Breast epithelium (tissue), 4 donors: Measurements from ENCODE around the gene GOLGB1. TPM values are rescaled to one million over a fixed set of nuclear protein-coding genes. Genes with fewer than 3 reads are reported as not detected.

ENCODE experiments used
- DNase-seq, 2 donors: peaks; one replicate each; pipeline ENCODE4 v3.0.0-alpha.2; 2019; ENCODE audit warnings: low spot score in 2 of 2
- H3K27ac ChIP-seq, 2 donors: fragments of 200-600 bp; sonication (generic) in 1 of 2; one replicate each; pipeline ENCODE4 v1.5.1; 2016 to 2019; ENCODE audit warnings: mild to moderate bottlenecking in 1 of 2
- H3K27me3 ChIP-seq, 2 donors: fragments of 200-600 bp; sonication (generic) in 1 of 2; one replicate each; pipeline versions ENCODE4 v1.5.1 to v1.6.0; 2017 to 2019; ENCODE audit warnings: control low read depth in 1 of 2, mild to moderate bottlenecking in 1 of 2
- H3K36me3 ChIP-seq: fragments of 200-600 bp; one replicate; pipeline ENCODE4 v1.5.1; 2019
- H3K4me1 ChIP-seq, 2 donors: fragments of 200-600 bp; sonication (generic); one replicate each; pipeline ENCODE4 v1.5.1; 2016 to 2019; ENCODE audit warnings: control low read depth in 1 of 2
- H3K4me3 ChIP-seq, 3 donors: fragments of 200-600 bp; sonication (generic); 1 replicate in 2 of 3; 2 replicates in 1 of 3; pipeline ENCODE4 v1.5.1; 2016 to 2019; ENCODE audit warnings: mild to moderate bottlenecking in 3 of 3, moderate library complexity in 2 of 3
- H3K9me3 ChIP-seq, 2 donors: fragments of 200-600 bp; sonication (generic) in 1 of 2; one replicate each; pipeline ENCODE4 v1.5.1; 2016 to 2019; ENCODE audit warnings: control low read depth in 1 of 2
- POLR2A ChIP-seq: fragments of 450-650 bp; IDR thresholded peaks from one replicate; pipeline ENCODE4 v1.6.1; 2016; ENCODE audit warnings: antibody characterized with exemption, mild to moderate bottlenecking, moderate library complexity
- POLR2AphosphoS5 ChIP-seq, 3 donors: sonication (generic); formaldehyde crosslinking; IDR thresholded peaks; one replicate each; pipeline ENCODE4 v1.6.1; 2017; ENCODE audit warnings: antibody characterized with exemption in 3 of 3
- intact Hi-C: fragments of 100-400 bp; cut with DNase I; formaldehyde crosslinking; loops from one replicate; pipeline ENCODE4 v1.15.1; 2023; ENCODE audit warnings: low total_unique reads
- total RNA-seq, 3 donors: library from RNA; depleted of rRNA; stranded (reverse); fragments of >200 nt; gene quantifications; one replicate each; pipeline ENCODE4 v1.1.0, GENCODE V29; 2016
- TF ChIP-seq, protein P1 (sequence below), 3 donors: fragments of 450-650 bp; IDR thresholded peaks; one replicate each; pipeline ENCODE4 v1.5.1; 2016 to 2017; ENCODE audit warnings: antibody characterized with exemption in 3 of 3, mild to moderate bottlenecking in 3 of 3, moderate library complexity in 3 of 3

GOLGB1 gene, protein sequence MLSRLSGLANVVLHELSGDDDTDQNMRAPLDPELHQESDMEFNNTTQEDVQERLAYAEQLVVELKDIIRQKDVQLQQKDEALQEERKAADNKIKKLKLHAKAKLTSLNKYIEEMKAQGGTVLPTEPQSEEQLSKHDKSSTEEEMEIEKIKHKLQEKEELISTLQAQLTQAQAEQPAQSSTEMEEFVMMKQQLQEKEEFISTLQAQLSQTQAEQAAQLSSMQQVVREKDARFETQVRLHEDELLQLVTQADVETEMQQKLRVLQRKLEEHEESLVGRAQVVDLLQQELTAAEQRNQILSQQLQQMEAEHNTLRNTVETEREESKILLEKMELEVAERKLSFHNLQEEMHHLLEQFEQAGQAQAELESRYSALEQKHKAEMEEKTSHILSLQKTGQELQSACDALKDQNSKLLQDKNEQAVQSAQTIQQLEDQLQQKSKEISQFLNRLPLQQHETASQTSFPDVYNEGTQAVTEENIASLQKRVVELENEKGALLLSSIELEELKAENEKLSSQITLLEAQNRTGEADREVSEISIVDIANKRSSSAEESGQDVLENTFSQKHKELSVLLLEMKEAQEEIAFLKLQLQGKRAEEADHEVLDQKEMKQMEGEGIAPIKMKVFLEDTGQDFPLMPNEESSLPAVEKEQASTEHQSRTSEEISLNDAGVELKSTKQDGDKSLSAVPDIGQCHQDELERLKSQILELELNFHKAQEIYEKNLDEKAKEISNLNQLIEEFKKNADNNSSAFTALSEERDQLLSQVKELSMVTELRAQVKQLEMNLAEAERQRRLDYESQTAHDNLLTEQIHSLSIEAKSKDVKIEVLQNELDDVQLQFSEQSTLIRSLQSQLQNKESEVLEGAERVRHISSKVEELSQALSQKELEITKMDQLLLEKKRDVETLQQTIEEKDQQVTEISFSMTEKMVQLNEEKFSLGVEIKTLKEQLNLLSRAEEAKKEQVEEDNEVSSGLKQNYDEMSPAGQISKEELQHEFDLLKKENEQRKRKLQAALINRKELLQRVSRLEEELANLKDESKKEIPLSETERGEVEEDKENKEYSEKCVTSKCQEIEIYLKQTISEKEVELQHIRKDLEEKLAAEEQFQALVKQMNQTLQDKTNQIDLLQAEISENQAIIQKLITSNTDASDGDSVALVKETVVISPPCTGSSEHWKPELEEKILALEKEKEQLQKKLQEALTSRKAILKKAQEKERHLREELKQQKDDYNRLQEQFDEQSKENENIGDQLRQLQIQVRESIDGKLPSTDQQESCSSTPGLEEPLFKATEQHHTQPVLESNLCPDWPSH (N-terminal part only)
- total RNA-seq, result 100 to 1,000 TPM in 1 of 3 donors, 10 to 100 TPM in 2; 95.4 to 106 (median 95.4) TPM

- Histone ChIP-seq H3K4me3 (peak within 1 kb of the TSS; percentile 75 to 89 (median 86)), H3K9me3 (no peaks in the 10 kb centered on the region), H3K4me1 (peaks cover 0 to 17% of the 10 kb centered on the region in 2 donors), H3K36me3 (no peaks in the 10 kb centered on the region), H3K27ac (peak within 1 kb of the TSS; percentile 98 to 99), H3K27me3 (no peaks in the 10 kb centered on the region)
- intact Hi-C loops, result loop anchor here (2.0 kb wide), 1 partner anchor 51 kb away; no protein-coding TSS in a partner anchor
- TF ChIP-seq POLR2AphosphoS5 (IDR thresholded peaks at IDR 0.05) (peak; percentile 98 to 100 (median 99)), POLR2A (peak; percentile 99)
- TF ChIP-seq, protein P1, sequence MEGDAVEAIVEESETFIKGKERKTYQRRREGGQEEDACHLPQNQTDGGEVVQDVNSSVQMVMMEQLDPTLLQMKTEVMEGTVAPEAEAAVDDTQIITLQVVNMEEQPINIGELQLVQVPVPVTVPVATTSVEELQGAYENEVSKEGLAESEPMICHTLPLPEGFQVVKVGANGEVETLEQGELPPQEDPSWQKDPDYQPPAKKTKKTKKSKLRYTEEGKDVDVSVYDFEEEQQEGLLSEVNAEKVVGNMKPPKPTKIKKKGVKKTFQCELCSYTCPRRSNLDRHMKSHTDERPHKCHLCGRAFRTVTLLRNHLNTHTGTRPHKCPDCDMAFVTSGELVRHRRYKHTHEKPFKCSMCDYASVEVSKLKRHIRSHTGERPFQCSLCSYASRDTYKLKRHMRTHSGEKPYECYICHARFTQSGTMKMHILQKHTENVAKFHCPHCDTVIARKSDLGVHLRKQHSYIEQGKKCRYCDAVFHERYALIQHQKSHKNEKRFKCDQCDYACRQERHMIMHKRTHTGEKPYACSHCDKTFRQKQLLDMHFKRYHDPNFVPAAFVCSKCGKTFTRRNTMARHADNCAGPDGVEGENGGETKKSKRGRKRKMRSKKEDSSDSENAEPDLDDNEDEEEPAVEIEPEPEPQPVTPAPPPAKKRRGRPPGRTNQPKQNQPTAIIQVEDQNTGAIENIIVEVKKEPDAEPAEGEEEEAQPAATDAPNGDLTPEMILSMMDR (IDR thresholded peaks at IDR 0.05), result peak; percentile 15 to 37 (median 23)
- peak; percentile 93 to 99 for DNase-seq
Observed at GRCh38 chr3:121749276-121750086, at the start of gene GOLGB1. Gene GOLGB1, minus strand, starts transcription at chr3:121749741. Its CDS starts 18,770 bp downstream, at chr3:121730971.

DNA sequence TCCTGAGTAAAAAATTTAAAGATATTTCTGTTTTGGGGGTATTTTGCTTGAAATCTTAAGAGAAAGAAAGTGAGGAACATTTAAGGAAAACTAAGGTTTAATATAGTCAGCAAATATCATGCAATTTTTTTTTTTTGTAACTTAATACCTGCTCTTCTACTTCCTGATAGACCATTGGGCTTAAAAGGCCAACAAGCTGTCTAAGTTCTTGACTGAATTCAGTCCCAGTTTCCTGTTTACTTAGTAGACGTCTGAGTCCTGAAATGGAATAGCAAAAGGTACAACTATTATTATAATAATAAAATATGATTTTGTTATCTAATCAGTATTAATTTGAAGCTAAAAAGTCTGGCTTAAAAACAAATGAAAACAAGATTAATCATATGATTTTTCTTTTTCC lies 47.4 kb upstream of the GOLGB1 start:
- H3K27ac ChIP-seq, result no peak overlapping the region
- TF ChIP-seq POLR2A, result no peak
- TF ChIP-seq, protein P1 (IDR thresholded peaks at IDR 0.05), result no peak
- TF ChIP-seq POLR2AphosphoS5 (IDR thresholded peaks at IDR 0.05), result no peak
- H3K4me3 ChIP-seq, result no peak overlapping the region
- H3K9me3 ChIP-seq, result no peaks in the 10 kb centered on the region
- H3K4me1 ChIP-seq, result no peaks in the 10 kb centered on the region
- no peak for DNase-seq
- H3K36me3 ChIP-seq, result peaks cover 5% of the 10 kb centered on the region
- intact Hi-C loops, result no loop called here
- H3K27me3 ChIP-seq, result no peaks in the 10 kb centered on the region

- Histone ChIP-seq H3K36me3 (peaks cover 5% of the 10 kb centered on the region), H3K4me3 (no peak overlapping the region), H3K9me3 (no peaks in the 10 kb centered on the region), H3K4me1 (no peaks in the 10 kb centered on the region), H3K27me3 (no peaks in the 10 kb centered on the region), H3K27ac (no peak overlapping the region)
- no peak for DNase-seq
- intact Hi-C loops, result no loop called here
- TF ChIP-seq, protein P1 (IDR thresholded peaks at IDR 0.05), result no peak
- TF ChIP-seq POLR2AphosphoS5 (IDR thresholded peaks at IDR 0.05), result no peak
- no peak for TF ChIP-seq POLR2A
Observed at GRCh38 chr3:121794264-121794983, 44.9 kb upstream of the GOLGB1 start.

DNA sequence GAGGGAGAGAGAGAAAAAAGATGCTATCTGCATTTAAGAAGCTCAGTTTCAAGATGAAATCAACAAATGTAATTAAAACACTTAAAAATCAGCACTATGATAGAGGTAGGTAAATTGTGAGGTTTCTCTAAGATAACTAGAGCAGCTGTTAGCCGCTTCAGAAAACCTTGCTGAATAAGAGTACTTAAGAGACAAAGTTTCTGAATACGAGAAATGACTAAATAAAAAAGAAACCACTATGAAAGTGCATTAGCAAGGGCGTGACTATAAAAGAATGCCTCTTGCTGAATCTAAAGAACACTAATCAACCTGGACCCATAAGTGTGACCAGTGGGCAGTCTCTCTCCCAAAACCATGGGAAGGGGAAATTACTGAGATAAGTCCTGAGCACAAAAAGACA lies 43.5 kb upstream of the GOLGB1 start:
- Histone ChIP-seq H3K36me3 (peaks cover 5% of the 10 kb centered on the region), H3K4me1 (no peaks in the 10 kb centered on the region), H3K4me3 (no peak overlapping the region), H3K9me3 (no peaks in the 10 kb centered on the region), H3K27ac (no peak overlapping the region), H3K27me3 (no peaks in the 10 kb centered on the region)
- TF ChIP-seq, protein P1 (IDR thresholded peaks at IDR 0.05), result no peak
- TF ChIP-seq POLR2A (no peak), POLR2AphosphoS5 (IDR thresholded peaks at IDR 0.05) (no peak)
- DNase-seq, result no peak
- intact Hi-C loops, result no loop called here
